ENCODE measurements around the gene LOXHD1.

The LOXHD1 gene

DNA sequence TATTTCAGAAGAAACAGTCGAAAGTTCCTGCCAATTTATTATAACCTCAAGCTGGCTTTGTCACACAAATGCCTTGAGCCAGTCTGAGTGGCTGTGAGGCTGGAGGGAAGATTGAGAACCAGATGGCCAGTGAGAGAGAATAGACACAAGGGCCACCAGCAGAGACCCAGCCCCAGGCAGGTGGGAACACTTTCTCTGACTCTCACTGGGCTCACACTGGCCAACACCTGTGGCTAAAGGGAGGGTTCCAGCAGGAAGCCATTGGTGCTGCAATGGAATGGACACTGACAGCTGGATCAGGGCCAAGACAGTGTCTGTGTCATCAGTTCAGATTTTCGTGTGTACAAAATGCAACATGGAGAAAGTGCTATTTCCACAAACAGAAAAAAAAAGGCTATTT, 29.9 kb downstream of the LOXHD1 start:
- no peak for DNase-seq

- no peak for DNase-seq
These were observed 32.0 kb downstream of the LOXHD1 start for GRCh38 chr18:46625069-46625468.

DNA sequence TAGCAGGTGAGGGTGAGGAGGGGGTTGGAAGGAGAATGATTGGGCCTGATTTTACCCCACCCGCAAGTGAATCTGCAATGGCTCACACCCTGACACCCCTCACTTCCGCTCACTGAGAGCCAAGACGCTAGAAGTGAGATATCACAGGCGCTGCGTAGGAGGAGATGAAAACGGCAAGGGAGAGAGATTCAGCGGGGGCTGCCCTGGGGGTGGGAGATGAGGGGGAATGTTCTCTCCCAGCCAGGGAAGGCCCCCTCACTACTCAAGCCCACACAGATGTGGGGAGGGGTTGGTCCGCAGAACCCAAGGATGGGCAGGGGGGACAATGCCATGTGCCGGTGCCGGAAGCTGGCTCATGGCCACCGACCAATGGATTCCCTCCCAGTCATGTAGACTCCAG, 32.9 kb downstream of the LOXHD1 start:
- DNase-seq, result peak; percentile 19

DNA sequence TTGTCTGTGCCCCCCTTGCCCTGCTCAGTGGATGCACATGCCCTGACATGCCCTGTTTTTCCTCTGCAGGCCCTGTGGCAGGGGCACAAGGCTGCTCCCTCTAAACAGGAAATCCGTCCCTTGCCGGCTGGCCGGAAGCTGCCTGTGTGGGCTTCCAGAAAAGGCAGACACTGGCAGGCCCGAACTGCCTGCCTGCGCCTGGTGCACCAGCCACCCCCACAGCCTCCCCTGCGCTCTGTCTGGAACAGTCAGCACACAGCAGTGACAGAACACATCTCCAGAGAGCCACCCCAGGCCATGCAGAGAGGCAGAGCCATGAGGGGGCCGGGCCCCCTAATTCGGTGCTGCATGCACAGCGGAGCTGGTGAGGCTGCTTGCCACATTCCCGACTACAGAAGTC, 33.5 kb downstream of the LOXHD1 start:
- peak; percentile 5 for DNase-seq

- no peak for DNase-seq
These were observed 34.0 kb downstream of the LOXHD1 start for GRCh38 chr18:46622999-46623398.

DNA sequence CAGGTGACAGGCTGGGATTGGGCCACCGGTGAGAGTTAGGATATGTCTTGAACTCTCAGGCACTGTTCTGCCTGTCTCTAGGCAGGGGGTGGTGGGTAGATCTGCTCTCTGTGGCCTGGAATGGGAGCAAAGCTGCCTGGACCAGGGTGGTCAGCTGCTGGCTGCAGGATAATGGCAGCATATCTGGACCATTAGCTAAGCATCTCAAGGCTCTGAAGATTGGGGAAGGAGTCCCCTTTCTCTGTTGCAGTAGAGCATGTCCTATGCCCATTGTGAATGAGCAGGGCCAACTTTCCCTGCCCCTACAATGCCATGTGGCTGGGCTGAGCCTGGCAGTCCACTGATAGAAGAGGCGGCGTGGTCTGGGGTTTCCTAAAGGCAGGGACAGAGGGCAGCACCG, 34.6 kb downstream of the LOXHD1 start:
- no peak for DNase-seq

DNA sequence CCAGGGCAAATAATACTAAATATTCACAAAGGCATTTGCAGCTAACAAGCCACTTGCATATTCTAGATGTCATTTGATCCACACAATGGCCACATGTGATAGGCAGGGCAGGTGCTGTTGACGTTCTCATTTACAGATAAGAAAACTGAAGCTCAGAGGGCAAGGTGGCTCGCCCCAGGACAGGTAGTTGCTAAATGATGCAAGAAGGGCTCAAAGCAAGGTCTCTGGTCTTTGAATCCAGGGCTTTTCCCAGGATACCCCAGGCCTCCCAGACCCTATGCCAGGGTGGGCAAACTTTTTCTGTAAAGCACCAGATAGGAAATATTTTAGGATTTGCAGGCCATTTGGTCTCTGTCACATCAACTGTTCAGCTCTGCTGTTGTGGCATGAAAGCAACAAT, 35.1 kb downstream of the LOXHD1 start:
- no peak for DNase-seq

GRCh38 chr18:46621111-46621766, 35.8 kb downstream of the LOXHD1 start:
- DNase-seq, result no peak

- no peak for DNase-seq
These were observed 37.5 kb downstream of the LOXHD1 start for GRCh38 chr18:46619559-46619958.

DNA sequence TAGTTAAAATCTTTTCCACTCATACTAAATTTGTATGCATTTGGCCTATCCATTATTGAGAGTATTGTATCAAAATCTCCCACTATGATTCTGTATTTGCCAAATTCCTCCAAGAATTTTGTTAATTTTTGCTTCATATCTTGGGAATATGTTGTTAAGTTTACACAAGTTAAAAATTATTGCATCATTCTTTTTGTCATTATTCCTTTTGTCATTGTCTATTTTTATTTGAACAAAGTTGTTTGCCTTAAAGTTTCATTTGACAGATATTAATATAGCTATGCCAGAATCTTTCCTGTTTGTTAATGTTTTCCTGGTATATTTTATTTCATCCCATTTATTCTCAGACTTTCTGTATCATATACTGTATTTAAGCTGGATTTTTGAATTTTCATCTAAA, 41.3 kb downstream of the LOXHD1 start:
- DNase-seq, result no peak

DNA sequence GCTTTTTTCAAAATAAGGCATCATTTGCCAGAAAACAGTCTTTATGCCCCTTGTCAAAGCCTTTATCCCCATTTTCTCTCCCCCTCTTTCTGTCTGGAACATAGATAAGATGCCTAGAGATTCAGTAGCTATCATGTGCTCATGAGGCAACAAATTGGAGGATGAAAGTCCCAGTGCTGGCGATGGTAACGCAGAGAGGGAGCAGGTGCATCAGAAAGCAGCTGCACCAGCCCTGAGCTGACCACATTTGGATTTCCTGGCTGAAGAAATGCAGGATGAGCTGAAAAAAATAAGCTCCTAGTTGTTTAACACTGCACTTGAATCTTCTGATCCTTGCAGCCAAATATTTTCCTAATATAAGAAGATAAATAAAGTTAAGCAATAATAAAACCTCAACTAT, 48.0 kb downstream of the LOXHD1 start:
- DNase-seq, result no peak

GRCh38 chr18:46607926-46608325, 49.1 kb downstream of the LOXHD1 start:
- DNase-seq, result no peak

- no peak for DNase-seq
These were observed 55.7 kb downstream of the LOXHD1 start for GRCh38 chr18:46601141-46601805.

GRCh38 chr18:46596119-46596518, 60.9 kb downstream of the LOXHD1 start:
- DNase-seq, result no peak

DNA sequence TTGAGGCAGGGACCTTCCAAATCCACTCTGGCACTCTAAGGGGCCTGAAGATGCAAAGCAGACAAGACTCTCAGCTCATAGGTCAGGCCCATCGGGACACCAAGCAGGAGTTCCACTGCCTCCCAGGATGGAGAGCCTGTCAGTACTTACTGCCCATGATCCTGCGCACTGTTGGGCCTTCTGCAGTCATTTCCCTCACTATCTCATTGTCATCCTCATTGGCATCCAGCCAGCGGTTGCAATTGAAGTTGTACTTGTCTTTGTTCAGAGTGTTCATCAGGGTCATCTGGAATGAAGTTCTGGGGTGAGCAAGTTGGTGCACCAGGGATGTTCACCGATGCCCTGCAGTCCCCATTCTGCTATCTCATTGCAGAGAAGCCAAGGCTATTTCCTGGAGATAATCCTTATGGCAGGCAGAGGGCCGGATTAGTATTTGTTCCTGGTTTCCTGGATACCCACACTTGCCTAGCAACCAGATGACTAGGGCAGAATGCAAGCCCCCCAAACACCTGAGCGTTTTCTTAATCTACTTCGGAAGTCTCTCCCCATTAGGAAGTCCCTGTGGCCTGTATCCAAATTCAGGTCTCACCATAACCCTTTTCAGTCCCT, 65.1 kb downstream of the LOXHD1 start:
- DNase-seq, result no peak

- no peak for DNase-seq
These were observed 66.9 kb downstream of the LOXHD1 start for GRCh38 chr18:46590103-46590502.

DNA sequence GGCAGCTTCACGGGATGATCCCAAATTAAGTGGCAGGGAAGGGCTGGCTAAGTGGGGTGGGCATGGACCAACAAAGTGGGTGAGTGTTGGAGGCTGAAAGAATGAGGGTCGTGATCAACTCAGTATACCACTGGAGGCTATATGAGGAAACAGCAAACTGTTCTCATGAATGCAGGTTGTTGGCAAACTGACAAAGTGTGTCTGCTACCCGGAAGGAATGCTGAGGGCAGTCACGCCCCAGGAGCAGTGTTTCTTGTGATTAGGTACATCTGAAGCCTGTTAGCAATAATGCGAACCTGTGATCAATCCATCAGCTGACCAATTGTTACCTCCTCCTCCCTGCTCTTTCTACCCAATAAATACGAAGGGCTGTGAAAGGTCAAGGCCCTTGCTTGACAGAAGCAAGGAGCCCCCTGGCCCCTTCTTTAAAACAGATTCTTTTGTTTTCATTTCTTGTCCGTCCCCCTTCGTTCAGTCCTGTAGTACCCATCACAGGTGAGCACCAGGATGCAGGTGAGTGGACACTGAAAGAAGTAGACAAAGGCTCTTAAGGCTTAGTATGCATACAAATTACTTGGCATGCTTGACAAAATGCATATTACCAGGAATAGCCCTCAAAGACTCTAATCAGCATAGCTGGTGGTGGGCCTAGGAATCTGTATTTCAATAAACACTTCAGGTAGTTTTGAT, 67.9 kb downstream of the LOXHD1 start:
- no peak for DNase-seq

GRCh38 chr18:46587600-46587999, 69.4 kb downstream of the LOXHD1 start:
- no peak for DNase-seq

GRCh38 chr18:46583711-46584110, 73.3 kb downstream of the LOXHD1 start:
- no peak for DNase-seq

DNA sequence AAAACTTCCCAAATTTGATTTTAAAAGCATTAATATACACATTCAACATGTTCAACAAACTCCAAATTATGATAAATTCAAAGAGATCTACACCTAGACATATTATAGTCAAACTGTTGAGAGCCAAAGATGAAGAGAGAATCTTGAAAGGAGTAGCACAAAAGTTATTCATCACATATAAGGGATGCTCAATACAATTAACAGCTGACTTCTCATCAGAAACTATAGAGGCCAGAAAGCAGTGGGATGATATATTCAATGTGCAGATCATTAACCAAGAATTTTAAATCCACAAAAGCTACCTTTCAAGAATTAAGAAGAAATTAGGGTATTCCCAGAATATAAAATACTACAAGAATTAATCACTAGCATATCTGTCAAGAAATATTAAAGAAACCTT, 75.4 kb downstream of the LOXHD1 start:
- DNase-seq, result no peak

GRCh38 chr18:46578987-46579386, 78.0 kb downstream of the LOXHD1 start:
- no peak for DNase-seq

DNA sequence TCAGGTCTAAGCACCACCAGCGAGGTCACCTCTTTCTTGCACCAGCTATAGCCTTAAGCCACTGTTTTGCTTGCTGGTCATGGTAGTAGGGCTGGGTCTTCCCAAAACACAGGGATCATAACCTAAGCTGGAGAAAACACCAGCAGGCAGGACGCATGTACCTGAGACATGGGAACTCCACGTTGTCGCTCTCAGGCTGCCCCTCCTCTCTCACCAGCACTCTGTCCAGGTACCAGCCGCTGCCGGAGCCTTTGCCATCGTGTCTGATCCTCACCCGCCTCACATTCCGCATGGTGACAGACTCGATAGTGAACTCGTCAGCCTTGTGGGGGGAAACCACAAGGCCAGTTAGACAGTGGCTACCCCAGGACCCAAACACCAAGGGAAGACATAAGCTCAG, 79.5 kb downstream of the LOXHD1 start:
- no peak for DNase-seq

GRCh38 chr18:46575851-46576250, 81.2 kb downstream of the LOXHD1 start:
- DNase-seq, result no peak

- no peak for DNase-seq
These were observed 82.3 kb downstream of the LOXHD1 start for GRCh38 chr18:46574743-46575115.
